ENCODE measurements around the gene GATB. TPM values are rescaled to one million over a fixed set of nuclear protein-coding genes. Genes with fewer than 3 reads are reported as not detected.

GATB gene
- total and polyA plus RNA-seq, 2 experiments from 2014 or later, result 17.7 to 18.9 TPM

- H3K4me3 Mint-ChIP-seq, result no peak overlapping the region
- Histone ChIP-seq H3K4me1 (ENCODE audit: insufficient read depth) (peaks cover 34% of the 10 kb centered on the region), H3K79me2 (replicated peaks; ENCODE audit: insufficient read depth) (no peaks in the 10 kb centered on the region), H3K4me3 (no peak overlapping the region), H3K27ac (ENCODE audit: low read depth) (peak overlapping the region; percentile 72), H3K27me3 (ENCODE audit: insufficient read depth) (no peaks in the 10 kb centered on the region), H3K9me2 (ENCODE audit: insufficient read depth) (peaks cover 7% of the 10 kb centered on the region; the same call in 1 of the 2 replicates), H3K36me3 (ENCODE audit: insufficient read depth) (no peaks in the 10 kb centered on the region), H3K4me2 (peak overlapping the region; percentile 14; the same call in 1 of the 2 replicates), H4K20me1 (replicated peaks; ENCODE audit: insufficient read depth) (no peaks in the 10 kb centered on the region), H3F3A (replicated peaks; ENCODE audit: low read depth) (0 out of 2 replicates have a peak, but pooled peaks cover 6% of the 10 kb centered on the region), H2AFZ (peak overlapping the region; percentile 67; the same call in 1 of the 2 replicates)
- peaks cover 20% of the 10 kb centered on the region for H3K36me3 Mint-ChIP-seq (ENCODE audit: low read depth)
- H3K27me3 Mint-ChIP-seq (ENCODE audit: insufficient read depth, low read depth, poor library complexity), result peaks cover 8% of the 10 kb centered on the region
- H3K9me3 Mint-ChIP-seq, result peaks cover 16% of the 10 kb centered on the region
- peaks cover 42% of the 10 kb centered on the region for H3K4me1 Mint-ChIP-seq
- H3K27ac Mint-ChIP-seq, result peak overlapping the region; percentile 91; the same call in 1 of the 2 replicates
- TF ChIP-seq POLR2AphosphoS5 (IDR thresholded peaks at IDR 0.05; ENCODE audit: low read depth) (no peak), ZNF331 (CRISPR knock-in tag; IDR thresholded peaks at IDR 0.05; ENCODE audit: low read depth) (no peak), NANOG (IDR thresholded peaks at IDR 0.05; ENCODE audit: borderline replicate concordance) (no peak), JUNB (IDR thresholded peaks at IDR 0.05; ENCODE audit: unreplicated experiment) (no peak), REST (IDR thresholded peaks at IDR 0.05; ENCODE audit: unreplicated experiment) (no peak), ZNF114 (CRISPR knock-in tag; IDR thresholded peaks at IDR 0.05) (no peak), CREB1 (CRISPR knock-in tag; IDR thresholded peaks at IDR 0.05; ENCODE audit: low read depth) (no peak), EZH2 (IDR thresholded peaks at IDR 0.05; ENCODE audit: low read depth, unreplicated experiment) (no peak)
- TF ChIP-seq, protein P1, sequence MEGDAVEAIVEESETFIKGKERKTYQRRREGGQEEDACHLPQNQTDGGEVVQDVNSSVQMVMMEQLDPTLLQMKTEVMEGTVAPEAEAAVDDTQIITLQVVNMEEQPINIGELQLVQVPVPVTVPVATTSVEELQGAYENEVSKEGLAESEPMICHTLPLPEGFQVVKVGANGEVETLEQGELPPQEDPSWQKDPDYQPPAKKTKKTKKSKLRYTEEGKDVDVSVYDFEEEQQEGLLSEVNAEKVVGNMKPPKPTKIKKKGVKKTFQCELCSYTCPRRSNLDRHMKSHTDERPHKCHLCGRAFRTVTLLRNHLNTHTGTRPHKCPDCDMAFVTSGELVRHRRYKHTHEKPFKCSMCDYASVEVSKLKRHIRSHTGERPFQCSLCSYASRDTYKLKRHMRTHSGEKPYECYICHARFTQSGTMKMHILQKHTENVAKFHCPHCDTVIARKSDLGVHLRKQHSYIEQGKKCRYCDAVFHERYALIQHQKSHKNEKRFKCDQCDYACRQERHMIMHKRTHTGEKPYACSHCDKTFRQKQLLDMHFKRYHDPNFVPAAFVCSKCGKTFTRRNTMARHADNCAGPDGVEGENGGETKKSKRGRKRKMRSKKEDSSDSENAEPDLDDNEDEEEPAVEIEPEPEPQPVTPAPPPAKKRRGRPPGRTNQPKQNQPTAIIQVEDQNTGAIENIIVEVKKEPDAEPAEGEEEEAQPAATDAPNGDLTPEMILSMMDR (conservative IDR thresholded peaks at IDR 0.05; ENCODE audit: low read depth in 2 of 2), result no peak
- TF ChIP-seq, protein P2, sequence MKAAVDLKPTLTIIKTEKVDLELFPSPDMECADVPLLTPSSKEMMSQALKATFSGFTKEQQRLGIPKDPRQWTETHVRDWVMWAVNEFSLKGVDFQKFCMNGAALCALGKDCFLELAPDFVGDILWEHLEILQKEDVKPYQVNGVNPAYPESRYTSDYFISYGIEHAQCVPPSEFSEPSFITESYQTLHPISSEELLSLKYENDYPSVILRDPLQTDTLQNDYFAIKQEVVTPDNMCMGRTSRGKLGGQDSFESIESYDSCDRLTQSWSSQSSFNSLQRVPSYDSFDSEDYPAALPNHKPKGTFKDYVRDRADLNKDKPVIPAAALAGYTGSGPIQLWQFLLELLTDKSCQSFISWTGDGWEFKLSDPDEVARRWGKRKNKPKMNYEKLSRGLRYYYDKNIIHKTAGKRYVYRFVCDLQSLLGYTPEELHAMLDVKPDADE (IDR thresholded peaks at IDR 0.05), result no peak
- DNase-seq (ENCODE audit: low spot score) (no peak), ATAC-seq (no peak; the same call in 2 of the 3 replicates)
These were observed 49.7 kb upstream of the GATB start for GRCh38 chr4:151810476-151810875.
